Endothelial cell of umbilical vein (primary cell): ENCODE results near the gene GARIN5B. TPM values are rescaled to one million over a fixed set of nuclear protein-coding genes. Genes with fewer than 3 reads are reported as not detected.

Experiments used
- BruUV-seq: library from RNA; stranded (reverse); fragments of 400-500 nt; replicated peaks from 2 replicates; lab custom pipeline; 2021; lab: Mats Ljungman, UMichigan
- CTCF ChIA-PET: fragments of 300-600, 350-600 bp; sonication (Branson Sonifier 250); formaldehyde crosslinking; loops from one replicate; lab custom pipeline; 2021; ENCODE audit warnings: antibody characterized with exemption, inconsistent platforms; lab: Charles Lee
- POLR2A ChIA-PET: fragments of 300-600, 350-600 bp; sonication (Branson Sonifier 250); formaldehyde crosslinking; loops from one replicate; lab custom pipeline; 2021; ENCODE audit warnings: antibody characterized with exemption, inconsistent platforms; lab: Charles Lee
- DNase-seq: peaks from one replicate; pipeline ENCODE4 v3.0.0-alpha.2; 2011; ENCODE audit warnings: low read depth, low spot score
- FAIRE-seq: peaks from 2 replicates; lab custom pipeline; 2011; peaks lifted over from hg19 to GRCh38; lab: Jason Lieb, UNC
- H2AFZ ChIP-seq: 2 replicates; pipeline ENCODE4 v1.6.0; 2012; ENCODE audit warnings: low read depth, low read length, control low read depth, inconsistent platforms
- H3K27ac ChIP-seq: 2 replicates; pipeline ENCODE4 v1.5.1; 2011; ENCODE audit warnings: low read depth, mild to moderate bottlenecking, control low read depth, low read length, moderate library complexity; ENCODE audit not compliant: insufficient read depth
- H3K27me3 ChIP-seq, 2 experiments: 2 replicates each; pipeline versions ENCODE4 v1.6.0 to v1.6.1; 2011; ENCODE audit warnings: low read length in 2 of 2, mixed read lengths in 1 of 2; ENCODE audit not compliant: control insufficient read depth in 2 of 2, insufficient read depth in 2 of 2
- H3K36me3 ChIP-seq, 2 experiments: 2 replicates in 1 of 2; 3 replicates in 1 of 2; pipeline ENCODE4 v1.5.1; 2011; ENCODE audit warnings: low read length in 2 of 2, mild to moderate bottlenecking in 1 of 2, moderate library complexity in 1 of 2; ENCODE audit not compliant: control insufficient read depth in 2 of 2, insufficient read depth in 2 of 2; ENCODE audit errors: extremely low read depth in 1 of 2
- H3K4me1 ChIP-seq: 3 replicates; pipeline ENCODE4 v1.5.1; 2011; ENCODE audit warnings: mild to moderate bottlenecking, low read length; ENCODE audit not compliant: control insufficient read depth, insufficient read depth; ENCODE audit errors: extremely low read depth
- H3K4me2 ChIP-seq: 2 replicates; pipeline ENCODE4 v1.6.1; 2011; ENCODE audit warnings: low read length, control low read depth, mixed read lengths; ENCODE audit not compliant: insufficient read depth
- H3K4me3 ChIP-seq, 3 experiments: fragments of 200-600 bp in 1 of 3; sonication (generic), shearing (Covaris generic) in 1 of 3; replicated peaks in 1 of 3; 2 replicates each; pipeline ENCODE4 v1.5.1; 2011 to 2016; ENCODE audit warnings: control low read depth in 3 of 3, low read length in 3 of 3, mild to moderate bottlenecking in 2 of 3, inconsistent platforms in 1 of 3, low read depth in 1 of 3, moderate library complexity in 1 of 3; ENCODE audit not compliant: insufficient read depth in 1 of 3
- H3K79me2 ChIP-seq: 2 replicates; pipeline ENCODE4 v1.6.0; 2012; ENCODE audit warnings: low read length, inconsistent platforms; ENCODE audit not compliant: control insufficient read depth, insufficient read depth
- H3K9ac ChIP-seq: replicated peaks from 2 replicates; pipeline ENCODE3; 2011; ENCODE audit warnings: low read length, control low read depth; ENCODE audit not compliant: insufficient read depth; ENCODE audit errors: extremely low read depth
- H3K9me1 ChIP-seq: replicated peaks from 3 replicates; pipeline ENCODE4 v1.6.0; 2011; ENCODE audit warnings: mild to moderate bottlenecking, low read length; ENCODE audit not compliant: control insufficient read depth, insufficient read depth; ENCODE audit errors: extremely low read depth
- H3K9me3 ChIP-seq: replicated peaks from 2 replicates; pipeline ENCODE4 v1.5.1; 2012; ENCODE audit warnings: low read length, inconsistent platforms; ENCODE audit not compliant: control insufficient read depth, insufficient read depth
- H4K20me1 ChIP-seq: replicated peaks from 2 replicates; pipeline ENCODE3; 2011; ENCODE audit warnings: mild to moderate bottlenecking, low read length; ENCODE audit not compliant: control insufficient read depth, insufficient read depth; ENCODE audit errors: extremely low read depth
- EZH2 ChIP-seq: IDR thresholded peaks from 2 replicates; pipeline ENCODE4 v1.6.1; 2012; ENCODE audit warnings: borderline replicate concordance, low read depth, mild to moderate bottlenecking, moderate library complexity, low read length, inconsistent platforms; ENCODE audit not compliant: severe bottlenecking
- FOS ChIP-seq: IDR thresholded peaks from 2 replicates; pipeline ENCODE4 v1.6.1; 2011; ENCODE audit warnings: mild to moderate bottlenecking, low read length, moderate library complexity, borderline replicate concordance; ENCODE audit not compliant: insufficient read depth
- GATA2 ChIP-seq: IDR thresholded peaks from 2 replicates; pipeline ENCODE4 v1.7.0; 2011; ENCODE audit warnings: low read depth, mild to moderate bottlenecking, moderate library complexity, mixed read lengths, low read length; ENCODE audit not compliant: insufficient read length, insufficient read depth
- JUN ChIP-seq: IDR thresholded peaks from 2 replicates; pipeline ENCODE4 v1.6.1; 2011; ENCODE audit warnings: borderline replicate concordance, low read depth; ENCODE audit not compliant: insufficient read length, insufficient read depth
- MYC ChIP-seq: IDR thresholded peaks from one replicate; pipeline ENCODE4 v1.6.1; 2011; ENCODE audit warnings: mild to moderate bottlenecking, low read depth, low read length
- POLR2A ChIP-seq: IDR thresholded peaks from 2 replicates; pipeline ENCODE4 v1.6.1; 2012; ENCODE audit warnings: low read depth, mild to moderate bottlenecking, control low read depth, low read length
- POLR2AphosphoS5 ChIP-seq: IDR thresholded peaks from 2 replicates; pipeline ENCODE4 v1.6.1; 2012; ENCODE audit warnings: low read depth, mild to moderate bottlenecking, control low read depth, low read length, moderate library complexity; ENCODE audit not compliant: insufficient read depth
- dilution Hi-C: fragments of 300-500 bp; cut with MboI; formaldehyde crosslinking; loops from one replicate; pipeline ENCODE4 v1.15.0; 2019; ENCODE audit warnings: low sequenced_read_pairs; ENCODE audit not compliant: extremely low pct_ligation_motif_present
- intact Hi-C: fragments of 100-400 bp; cut with micrococcal nuclease; formaldehyde crosslinking; loops from one replicate; pipeline ENCODE4 v1.10.0; 2022
- polyA plus RNA-seq, 4 experiments: library from polyadenylated mRNA; depleted of rRNA in 3 of 4; stranded (reverse) in 3 of 4; unstranded in 1 of 4; fragments of >200 nt; gene quantifications; 2 replicates each; pipeline versions ENCODE4 v1.2.1 to v1.2.3, GENCODE V29; 2011 to 2012; ENCODE audit warnings: missing spikeins in 1 of 4
- total RNA-seq: library from RNA; stranded (reverse); gene quantifications from 2 replicates; pipeline ENCODE4 v1.2.3, GENCODE V29; 2021
- TF ChIP-seq, protein P1 (sequence below), 2 donors: IDR thresholded peaks; 1 replicate in 1 of 2; 2 replicates in 1 of 2; pipeline ENCODE4 v1.5.1; 2011; ENCODE audit warnings: low read length in 2 of 2, mild to moderate bottlenecking in 2 of 2, moderate library complexity in 2 of 2, control low read depth in 1 of 2, inconsistent platforms in 1 of 2, low read depth in 1 of 2; ENCODE audit not compliant: insufficient read depth in 1 of 2; ENCODE audit errors: extremely low read depth in 1 of 2
- TF ChIP-seq, protein P2 (sequence below): IDR thresholded peaks from 2 replicates; pipeline ENCODE4 v1.6.1; 2011; ENCODE audit not compliant: insufficient read depth, insufficient read length

GARIN5B gene
- total and polyA plus RNA-seq, 2 donors (not counting 3 experiments of a cell fraction or from before 2014, with no cell fraction given), result not detected

DNA sequence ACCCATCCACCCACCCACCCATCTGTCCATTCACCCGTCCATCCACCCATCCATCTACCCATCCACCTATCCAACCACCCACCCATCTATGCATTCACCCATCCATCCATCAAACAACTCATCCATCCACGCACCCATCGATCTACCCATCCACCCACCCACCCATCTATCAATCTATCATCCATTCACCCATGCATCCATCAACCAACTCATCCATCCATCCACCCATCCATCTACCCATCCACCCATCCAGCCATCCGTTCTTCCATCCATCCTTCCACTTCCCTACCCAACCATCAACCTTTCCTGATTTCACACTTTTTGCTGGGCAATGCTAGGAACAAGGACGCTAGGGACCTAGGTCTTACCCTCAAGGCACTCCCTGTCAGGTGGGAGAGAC, 19.0 kb upstream of the GARIN5B start:
- Histone ChIP-seq H3K4me3 (no peak overlapping the region), H3K27ac (no peak overlapping the region), H3K9me1 (no peaks in the 10 kb centered on the region), H3K9me3 (no peaks in the 10 kb centered on the region), H3K4me1 (peaks cover 15% of the 10 kb centered on the region), H3K4me2 (no peak overlapping the region), H4K20me1 (peaks cover 3% of the 10 kb centered on the region), H3K79me2 (peaks cover 12% of the 10 kb centered on the region), H3K36me3 (peaks cover 0 to 3% of the 10 kb centered on the region in 2 experiments), H2AFZ (no peak overlapping the region), H3K27me3 (peaks cover 7 to 8% of the 10 kb centered on the region in 2 experiments), H3K9ac (no peak overlapping the region)
- no peak for TF ChIP-seq EZH2
- TF ChIP-seq, protein P1, sequence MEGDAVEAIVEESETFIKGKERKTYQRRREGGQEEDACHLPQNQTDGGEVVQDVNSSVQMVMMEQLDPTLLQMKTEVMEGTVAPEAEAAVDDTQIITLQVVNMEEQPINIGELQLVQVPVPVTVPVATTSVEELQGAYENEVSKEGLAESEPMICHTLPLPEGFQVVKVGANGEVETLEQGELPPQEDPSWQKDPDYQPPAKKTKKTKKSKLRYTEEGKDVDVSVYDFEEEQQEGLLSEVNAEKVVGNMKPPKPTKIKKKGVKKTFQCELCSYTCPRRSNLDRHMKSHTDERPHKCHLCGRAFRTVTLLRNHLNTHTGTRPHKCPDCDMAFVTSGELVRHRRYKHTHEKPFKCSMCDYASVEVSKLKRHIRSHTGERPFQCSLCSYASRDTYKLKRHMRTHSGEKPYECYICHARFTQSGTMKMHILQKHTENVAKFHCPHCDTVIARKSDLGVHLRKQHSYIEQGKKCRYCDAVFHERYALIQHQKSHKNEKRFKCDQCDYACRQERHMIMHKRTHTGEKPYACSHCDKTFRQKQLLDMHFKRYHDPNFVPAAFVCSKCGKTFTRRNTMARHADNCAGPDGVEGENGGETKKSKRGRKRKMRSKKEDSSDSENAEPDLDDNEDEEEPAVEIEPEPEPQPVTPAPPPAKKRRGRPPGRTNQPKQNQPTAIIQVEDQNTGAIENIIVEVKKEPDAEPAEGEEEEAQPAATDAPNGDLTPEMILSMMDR (IDR thresholded peaks at IDR 0.05; ENCODE audit: extremely low read depth in 1 of 2, insufficient read depth in 1 of 2, low read depth in 1 of 2, low read length in 2 of 2), result no peak
- TF ChIP-seq GATA2, result no peak
- TF ChIP-seq, protein P2, sequence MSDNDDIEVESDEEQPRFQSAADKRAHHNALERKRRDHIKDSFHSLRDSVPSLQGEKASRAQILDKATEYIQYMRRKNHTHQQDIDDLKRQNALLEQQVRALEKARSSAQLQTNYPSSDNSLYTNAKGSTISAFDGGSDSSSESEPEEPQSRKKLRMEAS, result no peak
- no peak for TF ChIP-seq MYC
- no peak for TF ChIP-seq JUN
- no peak for TF ChIP-seq POLR2A
- TF ChIP-seq FOS, result no peak
- TF ChIP-seq POLR2AphosphoS5, result no peak
- no TSS peak for BruUV-seq
- CTCF ChIA-PET, result no interaction called here
- intact Hi-C loops (loop anchor here (10.0 kb wide), 2 partner anchors 223 to 237 kb away; partner anchors contain the start of genes TNNT1, ZNF524 and ZNF865), dilution Hi-C loops (no loop called here)
- DNase-seq, result no peak
- POLR2A ChIA-PET, result no interaction called here
- FAIRE-seq, result no peak
